Ascending aorta (tissue), 2 donors: Measurements from ENCODE around the gene TMUB1. TPM values are rescaled to one million over a fixed set of nuclear protein-coding genes. Genes with fewer than 3 reads are reported as not detected.

Experiments
- DNase-seq, 2 donors: peaks; one replicate each; pipeline ENCODE4 v3.0.0-alpha.2; 2019; ENCODE audit warnings: low spot score in 2 of 2
- H3K27ac ChIP-seq, 2 donors: fragments of 200-600 bp; sonication (generic); one replicate each; pipeline ENCODE4 v1.5.1; 2016 to 2017; ENCODE audit warnings: mild to moderate bottlenecking in 1 of 2
- H3K27me3 ChIP-seq: fragments of 200-600 bp; sonication (generic); one replicate; pipeline ENCODE4 v1.5.1; 2017
- H3K36me3 ChIP-seq, 2 donors: fragments of 200-600 bp; sonication (generic); one replicate each; pipeline ENCODE4 v1.5.1; 2016
- H3K4me1 ChIP-seq, 2 donors: fragments of 200-600 bp; sonication (generic); one replicate each; pipeline ENCODE4 v1.5.1; 2016 to 2017; ENCODE audit warnings: mild to moderate bottlenecking in 1 of 2
- H3K4me3 ChIP-seq, 2 donors: fragments of 200-600 bp; sonication (generic); one replicate each; pipeline ENCODE4 v1.5.1; 2016 to 2017; ENCODE audit warnings: mild to moderate bottlenecking in 1 of 2
- H3K9me3 ChIP-seq, 2 donors: fragments of 200-600 bp; sonication (generic); one replicate each; pipeline ENCODE4 v1.5.1; 2016
- intact Hi-C: fragments of 100-400 bp; cut with DNase I; formaldehyde crosslinking; loops from one replicate; pipeline ENCODE4 v1.15.1; 2023
- total RNA-seq: library from RNA; depleted of rRNA; stranded (reverse); fragments of >200 nt; gene quantifications from one replicate; pipeline ENCODE4 v1.1.0, GENCODE V29; 2016
- TF ChIP-seq, protein P1 (sequence below), 3 experiments: fragments of 200-600 bp in 2 of 3; fragments of 450-650 bp in 1 of 3; sonication (generic) in 2 of 3; IDR thresholded peaks; one replicate each; pipeline ENCODE4 v1.5.1; 2016 to 2019; ENCODE audit warnings: antibody characterized with exemption in 3 of 3, mild to moderate bottlenecking in 1 of 3, moderate library complexity in 1 of 3

Gene TMUB1
- total RNA-seq, 1 donor from 2014 or later: 143 TPM

DNA sequence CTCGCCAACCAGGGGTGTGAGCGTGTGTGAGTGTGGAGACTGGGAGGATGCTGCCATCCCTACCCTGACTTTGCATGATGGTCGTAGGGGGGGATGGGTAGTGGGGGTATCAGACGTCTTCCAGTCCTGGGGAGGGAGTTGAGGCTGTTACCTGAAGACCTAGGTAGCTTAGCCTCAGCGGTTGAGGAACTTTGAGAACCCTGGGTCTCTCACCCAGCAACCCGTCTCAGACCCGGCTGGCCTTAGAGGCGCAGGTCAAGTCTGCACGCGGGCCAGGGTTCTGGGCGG is 21.2 kb downstream of the TMUB1 start:
- Histone ChIP-seq H3K27ac (peak overlapping the region; percentile 85 to 95), H3K36me3 (peaks cover 27 to 29% of the 10 kb centered on the region in 2 donors), H3K9me3 (no peaks in the 10 kb centered on the region), H3K4me1 (peaks cover 18 to 40% of the 10 kb centered on the region in 2 donors), H3K27me3 (no peaks in the 10 kb centered on the region), H3K4me3 (peak overlapping the region; percentile 25 to 41)
- no peak for DNase-seq
- TF ChIP-seq, protein P1, sequence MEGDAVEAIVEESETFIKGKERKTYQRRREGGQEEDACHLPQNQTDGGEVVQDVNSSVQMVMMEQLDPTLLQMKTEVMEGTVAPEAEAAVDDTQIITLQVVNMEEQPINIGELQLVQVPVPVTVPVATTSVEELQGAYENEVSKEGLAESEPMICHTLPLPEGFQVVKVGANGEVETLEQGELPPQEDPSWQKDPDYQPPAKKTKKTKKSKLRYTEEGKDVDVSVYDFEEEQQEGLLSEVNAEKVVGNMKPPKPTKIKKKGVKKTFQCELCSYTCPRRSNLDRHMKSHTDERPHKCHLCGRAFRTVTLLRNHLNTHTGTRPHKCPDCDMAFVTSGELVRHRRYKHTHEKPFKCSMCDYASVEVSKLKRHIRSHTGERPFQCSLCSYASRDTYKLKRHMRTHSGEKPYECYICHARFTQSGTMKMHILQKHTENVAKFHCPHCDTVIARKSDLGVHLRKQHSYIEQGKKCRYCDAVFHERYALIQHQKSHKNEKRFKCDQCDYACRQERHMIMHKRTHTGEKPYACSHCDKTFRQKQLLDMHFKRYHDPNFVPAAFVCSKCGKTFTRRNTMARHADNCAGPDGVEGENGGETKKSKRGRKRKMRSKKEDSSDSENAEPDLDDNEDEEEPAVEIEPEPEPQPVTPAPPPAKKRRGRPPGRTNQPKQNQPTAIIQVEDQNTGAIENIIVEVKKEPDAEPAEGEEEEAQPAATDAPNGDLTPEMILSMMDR (IDR thresholded peaks at IDR 0.05): no peak
- intact Hi-C loops: loop anchor here (5.0 kb wide), 1 partner anchor 185 kb away; the partner anchor contains the start of gene SMARCD3

DNA sequence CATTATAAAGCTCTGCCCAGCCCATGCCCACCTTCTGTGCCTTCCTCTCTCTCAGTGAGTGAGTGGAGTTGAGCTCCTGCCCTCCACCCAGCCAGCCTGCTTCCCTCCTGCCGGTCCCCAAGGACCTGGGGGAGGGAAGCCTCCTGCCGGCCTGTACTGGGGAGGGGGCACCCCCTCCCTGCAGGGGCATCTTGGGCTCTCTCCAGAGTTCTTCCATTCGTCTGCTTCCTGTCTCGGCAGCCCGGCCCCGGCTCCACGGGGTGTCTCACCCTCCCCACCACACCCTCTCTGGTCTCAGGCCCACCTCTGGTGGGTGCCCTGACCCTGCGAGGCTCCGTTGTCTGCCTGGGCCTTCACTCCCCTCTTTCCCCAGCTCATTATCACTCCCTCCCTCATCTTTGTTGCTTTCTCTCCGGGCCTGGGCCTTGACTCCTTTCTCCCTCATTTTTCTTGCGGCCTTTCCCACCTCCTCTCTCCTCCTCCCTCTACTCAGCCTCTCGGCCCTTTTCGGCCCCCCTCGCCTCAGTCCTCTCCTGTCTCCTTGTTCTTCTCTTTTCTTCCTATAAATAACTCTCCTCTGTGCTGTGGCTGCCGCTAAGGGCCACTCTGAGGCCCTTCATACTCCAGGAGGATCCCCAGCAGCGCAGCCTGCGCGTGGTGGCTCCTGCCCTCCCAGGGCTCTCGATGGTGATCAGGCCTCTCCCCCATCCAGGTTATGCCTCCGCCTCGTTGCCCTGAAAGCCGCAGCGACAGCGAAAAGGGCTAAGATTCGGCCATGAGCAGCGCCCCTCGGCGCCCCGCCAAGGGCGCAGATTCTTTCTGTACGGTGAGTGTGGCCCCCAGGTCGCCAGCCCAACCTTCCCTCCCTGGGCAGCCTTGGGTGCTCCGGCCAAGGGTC is 21.8 kb downstream of the TMUB1 start:
- H3K27me3 ChIP-seq: no peaks in the 10 kb centered on the region
- peak overlapping the region; percentile 85 to 95 for H3K27ac ChIP-seq
- DNase-seq: no peak
- H3K4me3 ChIP-seq: peak overlapping the region; percentile 92 to 95
- TF ChIP-seq, protein P1 (IDR thresholded peaks at IDR 0.05): no peak
- H3K36me3 ChIP-seq: peaks cover 21 to 23% of the 10 kb centered on the region in 2 donors
- peaks cover 21 to 44% of the 10 kb centered on the region in 2 donors for H3K4me1 ChIP-seq
- intact Hi-C loops: loop anchor here (2.0 to 5.0 kb wide), 2 partner anchors 49 to 186 kb away; partner anchors contain the start of gene SMARCD3
- no peaks in the 10 kb centered on the region for H3K9me3 ChIP-seq

DNA sequence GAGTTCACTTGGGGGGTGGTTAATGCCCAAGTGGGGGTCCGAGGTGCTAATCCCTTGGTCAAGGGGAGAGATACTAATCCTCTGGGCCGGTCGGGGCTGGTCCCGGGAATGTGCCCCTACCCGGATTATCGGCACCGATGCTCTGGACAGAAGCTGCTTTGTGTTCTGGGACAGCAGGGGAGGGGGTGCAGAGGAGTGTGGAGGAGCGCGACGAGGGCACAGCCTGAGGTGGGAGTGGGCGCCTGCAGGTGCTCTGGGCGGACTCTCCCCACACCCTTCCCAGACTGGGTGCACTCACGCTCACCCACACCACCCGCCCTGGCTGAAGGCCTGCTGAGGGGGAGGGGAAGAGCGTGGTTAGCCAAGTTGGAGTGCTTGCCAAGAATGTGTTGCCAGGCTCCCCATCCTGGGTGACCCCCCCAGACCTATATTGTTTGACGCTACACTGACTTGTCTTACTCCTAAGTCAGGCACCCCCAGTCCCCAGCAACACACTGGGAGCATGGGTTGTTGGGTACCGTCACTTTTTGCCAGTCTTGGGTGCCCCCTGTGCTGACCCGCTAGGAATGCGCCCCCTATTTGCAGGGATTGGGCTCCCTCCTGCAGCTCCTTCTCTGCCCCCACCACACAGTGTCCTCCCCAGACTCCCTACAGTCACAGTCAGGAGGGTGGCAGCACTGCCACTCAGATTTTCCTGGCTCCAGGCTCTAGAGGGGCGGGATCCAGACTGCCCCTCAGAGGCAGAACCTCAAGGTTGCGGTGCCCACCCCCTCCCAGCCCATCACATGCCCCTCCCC is 22.7 kb downstream of the TMUB1 start:
- TF ChIP-seq, protein P1 (IDR thresholded peaks at IDR 0.05): no peak
- peak overlapping the region; percentile 85 to 95 for H3K27ac ChIP-seq

DNA sequence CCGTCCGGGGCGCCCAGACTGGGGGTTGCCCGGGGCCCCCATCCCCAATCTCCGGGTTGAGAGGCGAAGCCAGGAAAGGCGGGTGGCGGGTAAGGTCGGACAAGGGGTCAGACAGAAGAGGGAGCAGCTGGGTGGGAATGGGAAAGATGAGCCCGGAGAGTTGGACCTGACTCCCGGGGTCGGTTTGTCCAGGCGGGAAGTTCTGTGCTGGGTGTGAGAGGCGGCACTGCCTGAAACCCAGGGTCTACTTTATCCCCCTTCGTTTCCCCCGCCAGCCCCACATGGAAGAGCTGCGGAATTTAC is 23.2 kb downstream of the TMUB1 start:
- intact Hi-C loops: loop anchor here (2.0 to 5.0 kb wide), 2 partner anchors 51 to 187 kb away; partner anchors contain the start of gene SMARCD3
- H3K4me1 ChIP-seq: peaks cover 21 to 44% of the 10 kb centered on the region in 2 donors
- TF ChIP-seq, protein P1 (IDR thresholded peaks at IDR 0.05): no peak
- H3K27ac ChIP-seq: peak overlapping the region; percentile 85 to 95
- H3K4me3 ChIP-seq: peak overlapping the region; percentile 92 to 95
- no peaks in the 10 kb centered on the region for H3K9me3 ChIP-seq
- no peak for DNase-seq
- H3K36me3 ChIP-seq: peaks cover 10% of the 10 kb centered on the region in 2 donors
- no peaks in the 10 kb centered on the region for H3K27me3 ChIP-seq

More for the DNA sequence above, 22.7 kb downstream of the TMUB1 start:
- no peak for DNase-seq
- no peaks in the 10 kb centered on the region for H3K9me3 ChIP-seq
- H3K27me3 ChIP-seq: no peaks in the 10 kb centered on the region
- intact Hi-C loops: loop anchor here (2.0 to 5.0 kb wide), 2 partner anchors 50 to 187 kb away; partner anchors contain the start of gene SMARCD3
- peak overlapping the region; percentile 92 to 95 for H3K4me3 ChIP-seq
- H3K4me1 ChIP-seq: peaks cover 21 to 44% of the 10 kb centered on the region in 2 donors
- H3K36me3 ChIP-seq: peaks cover 15 to 16% of the 10 kb centered on the region in 2 donors

DNA sequence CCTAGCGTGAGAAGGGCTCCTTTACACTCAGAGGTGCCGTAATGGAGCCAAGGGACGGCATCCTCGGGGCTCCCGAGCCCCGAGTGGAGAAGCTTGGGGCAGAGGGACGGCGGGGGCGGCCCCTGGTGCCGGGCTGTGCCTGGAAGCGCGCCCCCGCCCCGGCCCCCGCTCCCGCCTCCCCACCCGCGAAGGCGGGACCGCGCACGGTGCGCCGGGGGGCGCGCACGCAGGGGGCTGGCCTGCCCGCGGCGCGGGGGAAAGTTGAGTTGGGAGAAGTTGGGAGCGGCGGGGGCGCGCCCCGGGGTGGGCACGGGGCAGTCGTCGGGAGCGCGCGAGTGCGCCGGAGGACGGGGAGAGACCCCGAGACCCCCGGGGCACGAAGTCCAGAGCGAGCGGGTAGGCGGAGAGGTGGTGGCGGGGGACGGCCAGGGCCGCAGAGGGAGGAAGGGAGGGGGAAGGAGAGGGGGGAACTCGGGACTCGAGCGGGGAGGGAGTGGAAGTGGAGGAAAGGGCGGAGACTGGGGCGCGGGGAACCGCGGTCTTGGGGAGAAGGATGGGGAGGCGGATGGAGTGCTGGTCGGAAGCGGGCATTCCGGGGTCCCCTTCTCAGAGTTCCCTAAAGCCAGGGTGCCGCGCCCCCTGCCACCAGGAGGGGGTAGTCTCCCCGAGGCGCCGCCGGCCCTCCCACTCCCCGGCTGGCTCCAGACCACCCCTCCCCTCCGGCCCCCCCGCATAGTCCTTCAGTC is 23.8 kb downstream of the TMUB1 start, which contains the start of gene SLC4A2:
Gene SLC4A2, plus strand, starts transcription at position 223 of the 746 bp plus-strand sequence. CDS start 2,399 bp downstream, outside the sequence.
- intact Hi-C loops: loop anchor here (1.0 to 5.0 kb wide), 4 partner anchors 21 to 188 kb away; partner anchors contain the start of genes FASTK and SMARCD3
- Histone ChIP-seq H3K9me3 (no peaks in the 10 kb centered on the region), H3K27ac (peak within 1 kb of the TSS; percentile 85 to 95), H3K27me3 (no peaks in the 10 kb centered on the region), H3K36me3 (peaks cover 4 to 5% of the 10 kb centered on the region in 2 donors), H3K4me3 (peak within 1 kb of the TSS; percentile 92 to 95), H3K4me1 (peaks cover 21 to 44% of the 10 kb centered on the region in 2 donors)
- peak in 1 of 2 donors; percentile 87 for DNase-seq
- TF ChIP-seq, protein P1 (IDR thresholded peaks at IDR 0.05): peak in 2 of 3 experiments; percentile 53 to 61
